ENCODE results near the gene CPTP. TPM values are rescaled to one million over a fixed set of nuclear protein-coding genes. Genes with fewer than 3 reads are reported as not detected.

Gene CPTP
- total and polyA plus RNA-seq, 2 of the 13 experiments (the other 11 are each of a cell fraction or from before 2014, with no cell fraction given): 5.5 to 9.3 TPM

DNA sequence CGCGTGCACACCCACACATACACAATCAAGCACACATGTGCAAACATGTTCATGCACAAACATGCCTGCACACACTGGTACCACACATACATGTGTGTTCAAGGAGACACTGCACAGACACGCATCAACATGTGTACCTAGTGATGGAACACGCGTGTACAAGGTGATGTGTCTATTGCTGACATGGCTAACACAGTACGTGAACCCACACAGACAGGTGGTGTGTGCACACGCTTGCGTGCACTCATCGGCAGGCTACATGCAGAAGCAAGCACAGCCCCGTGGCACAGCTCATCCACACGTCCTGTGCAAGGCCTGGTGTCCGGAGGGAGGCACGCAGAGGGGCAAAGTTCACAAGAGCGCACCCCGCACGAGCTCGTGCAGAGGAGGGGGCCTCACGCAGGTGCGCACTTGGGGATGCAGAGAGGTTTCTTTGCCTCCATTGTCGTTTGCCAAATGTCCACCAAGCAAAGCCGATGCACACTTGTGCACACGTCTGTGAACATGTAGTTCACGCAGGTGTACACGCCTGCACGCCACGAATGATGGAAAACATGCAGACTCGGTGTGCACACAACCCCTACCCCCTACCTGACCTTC, 17.8 kb upstream of the CPTP start (continued):
- TF ChIP-seq HDAC1 (CRISPR knock-in tag; IDR thresholded peaks at IDR 0.05): peak; percentile 92
- TF ChIP-seq BHLHE40 (IDR thresholded peaks at IDR 0.05; ENCODE audit: low read length): peak; percentile 57
- TF ChIP-seq, protein P1, sequence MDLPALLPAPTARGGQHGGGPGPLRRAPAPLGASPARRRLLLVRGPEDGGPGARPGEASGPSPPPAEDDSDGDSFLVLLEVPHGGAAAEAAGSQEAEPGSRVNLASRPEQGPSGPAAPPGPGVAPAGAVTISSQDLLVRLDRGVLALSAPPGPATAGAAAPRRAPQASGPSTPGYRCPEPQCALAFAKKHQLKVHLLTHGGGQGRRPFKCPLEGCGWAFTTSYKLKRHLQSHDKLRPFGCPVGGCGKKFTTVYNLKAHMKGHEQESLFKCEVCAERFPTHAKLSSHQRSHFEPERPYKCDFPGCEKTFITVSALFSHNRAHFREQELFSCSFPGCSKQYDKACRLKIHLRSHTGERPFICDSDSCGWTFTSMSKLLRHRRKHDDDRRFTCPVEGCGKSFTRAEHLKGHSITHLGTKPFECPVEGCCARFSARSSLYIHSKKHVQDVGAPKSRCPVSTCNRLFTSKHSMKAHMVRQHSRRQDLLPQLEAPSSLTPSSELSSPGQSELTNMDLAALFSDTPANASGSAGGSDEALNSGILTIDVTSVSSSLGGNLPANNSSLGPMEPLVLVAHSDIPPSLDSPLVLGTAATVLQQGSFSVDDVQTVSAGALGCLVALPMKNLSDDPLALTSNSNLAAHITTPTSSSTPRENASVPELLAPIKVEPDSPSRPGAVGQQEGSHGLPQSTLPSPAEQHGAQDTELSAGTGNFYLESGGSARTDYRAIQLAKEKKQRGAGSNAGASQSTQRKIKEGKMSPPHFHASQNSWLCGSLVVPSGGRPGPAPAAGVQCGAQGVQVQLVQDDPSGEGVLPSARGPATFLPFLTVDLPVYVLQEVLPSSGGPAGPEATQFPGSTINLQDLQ (CRISPR knock-in tag; IDR thresholded peaks at IDR 0.05): peak; percentile 80; the same call in 1 of the 2 replicates
- TF ChIP-seq, protein P2, sequence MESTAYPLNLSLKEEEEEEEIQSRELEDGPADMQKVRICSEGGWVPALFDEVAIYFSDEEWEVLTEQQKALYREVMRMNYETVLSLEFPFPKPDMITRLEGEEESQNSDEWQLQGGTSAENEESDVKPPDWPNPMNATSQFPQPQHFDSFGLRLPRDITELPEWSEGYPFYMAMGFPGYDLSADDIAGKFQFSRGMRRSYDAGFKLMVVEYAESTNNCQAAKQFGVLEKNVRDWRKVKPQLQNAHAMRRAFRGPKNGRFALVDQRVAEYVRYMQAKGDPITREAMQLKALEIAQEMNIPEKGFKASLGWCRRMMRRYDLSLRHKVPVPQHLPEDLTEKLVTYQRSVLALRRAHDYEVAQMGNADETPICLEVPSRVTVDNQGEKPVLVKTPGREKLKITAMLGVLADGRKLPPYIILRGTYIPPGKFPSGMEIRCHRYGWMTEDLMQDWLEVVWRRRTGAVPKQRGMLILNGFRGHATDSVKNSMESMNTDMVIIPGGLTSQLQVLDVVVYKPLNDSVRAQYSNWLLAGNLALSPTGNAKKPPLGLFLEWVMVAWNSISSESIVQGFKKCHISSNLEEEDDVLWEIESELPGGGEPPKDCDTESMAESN (CRISPR knock-in tag; conservative IDR thresholded peaks at IDR 0.05): 0 out of 2 replicates have a peak, but pooled peaks have one; percentile 50
- TF ChIP-seq ZBTB8A (CRISPR knock-in tag; IDR thresholded peaks at IDR 0.05; ENCODE audit: borderline replicate concordance, low read depth): no peak
- 0 out of 2 replicates have a peak, but pooled peaks have one; percentile 14 for TF ChIP-seq ZNF543 (CRISPR knock-in tag; IDR thresholded peaks at IDR 0.05)
- TF ChIP-seq, protein P3, sequence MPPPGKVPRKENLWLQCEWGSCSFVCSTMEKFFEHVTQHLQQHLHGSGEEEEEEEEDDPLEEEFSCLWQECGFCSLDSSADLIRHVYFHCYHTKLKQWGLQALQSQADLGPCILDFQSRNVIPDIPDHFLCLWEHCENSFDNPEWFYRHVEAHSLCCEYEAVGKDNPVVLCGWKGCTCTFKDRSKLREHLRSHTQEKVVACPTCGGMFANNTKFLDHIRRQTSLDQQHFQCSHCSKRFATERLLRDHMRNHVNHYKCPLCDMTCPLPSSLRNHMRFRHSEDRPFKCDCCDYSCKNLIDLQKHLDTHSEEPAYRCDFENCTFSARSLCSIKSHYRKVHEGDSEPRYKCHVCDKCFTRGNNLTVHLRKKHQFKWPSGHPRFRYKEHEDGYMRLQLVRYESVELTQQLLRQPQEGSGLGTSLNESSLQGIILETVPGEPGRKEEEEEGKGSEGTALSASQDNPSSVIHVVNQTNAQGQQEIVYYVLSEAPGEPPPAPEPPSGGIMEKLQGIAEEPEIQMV (CRISPR knock-in tag; IDR thresholded peaks at IDR 0.05; ENCODE audit: low read depth): 0 out of 2 replicates have a peak, but pooled peaks have one; percentile 21
- TF ChIP-seq ZBTB38 (CRISPR knock-in tag; IDR thresholded peaks at IDR 0.05): 0 out of 2 replicates have a peak, but pooled peaks have one; percentile 70
- TF ChIP-seq, protein P4, sequence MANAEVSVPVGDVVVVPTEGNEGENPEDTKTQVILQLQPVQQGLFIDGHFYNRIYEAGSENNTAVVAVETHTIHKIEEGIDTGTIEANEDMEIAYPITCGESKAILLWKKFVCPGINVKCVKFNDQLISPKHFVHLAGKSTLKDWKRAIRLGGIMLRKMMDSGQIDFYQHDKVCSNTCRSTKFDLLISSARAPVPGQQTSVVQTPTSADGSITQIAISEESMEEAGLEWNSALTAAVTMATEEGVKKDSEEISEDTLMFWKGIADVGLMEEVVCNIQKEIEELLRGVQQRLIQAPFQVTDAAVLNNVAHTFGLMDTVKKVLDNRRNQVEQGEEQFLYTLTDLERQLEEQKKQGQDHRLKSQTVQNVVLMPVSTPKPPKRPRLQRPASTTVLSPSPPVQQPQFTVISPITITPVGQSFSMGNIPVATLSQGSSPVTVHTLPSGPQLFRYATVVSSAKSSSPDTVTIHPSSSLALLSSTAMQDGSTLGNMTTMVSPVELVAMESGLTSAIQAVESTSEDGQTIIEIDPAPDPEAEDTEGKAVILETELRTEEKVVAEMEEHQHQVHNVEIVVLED (CRISPR knock-in tag; IDR thresholded peaks at IDR 0.05; ENCODE audit: borderline replicate concordance): peak; percentile 73; the same call in 1 of the 2 replicates
- TF ChIP-seq ZNF30 (CRISPR knock-in tag; IDR thresholded peaks at IDR 0.05): 0 out of 2 replicates have a peak, but pooled peaks have one; percentile 30
- no peak for TF ChIP-seq NR2F6 (IDR thresholded peaks at IDR 0.05)
- TF ChIP-seq NR2F6 (CRISPR knock-in tag; IDR thresholded peaks at IDR 0.05): 0 out of 2 replicates have a peak, but pooled peaks have one; percentile 45
- TF ChIP-seq, protein P5, sequence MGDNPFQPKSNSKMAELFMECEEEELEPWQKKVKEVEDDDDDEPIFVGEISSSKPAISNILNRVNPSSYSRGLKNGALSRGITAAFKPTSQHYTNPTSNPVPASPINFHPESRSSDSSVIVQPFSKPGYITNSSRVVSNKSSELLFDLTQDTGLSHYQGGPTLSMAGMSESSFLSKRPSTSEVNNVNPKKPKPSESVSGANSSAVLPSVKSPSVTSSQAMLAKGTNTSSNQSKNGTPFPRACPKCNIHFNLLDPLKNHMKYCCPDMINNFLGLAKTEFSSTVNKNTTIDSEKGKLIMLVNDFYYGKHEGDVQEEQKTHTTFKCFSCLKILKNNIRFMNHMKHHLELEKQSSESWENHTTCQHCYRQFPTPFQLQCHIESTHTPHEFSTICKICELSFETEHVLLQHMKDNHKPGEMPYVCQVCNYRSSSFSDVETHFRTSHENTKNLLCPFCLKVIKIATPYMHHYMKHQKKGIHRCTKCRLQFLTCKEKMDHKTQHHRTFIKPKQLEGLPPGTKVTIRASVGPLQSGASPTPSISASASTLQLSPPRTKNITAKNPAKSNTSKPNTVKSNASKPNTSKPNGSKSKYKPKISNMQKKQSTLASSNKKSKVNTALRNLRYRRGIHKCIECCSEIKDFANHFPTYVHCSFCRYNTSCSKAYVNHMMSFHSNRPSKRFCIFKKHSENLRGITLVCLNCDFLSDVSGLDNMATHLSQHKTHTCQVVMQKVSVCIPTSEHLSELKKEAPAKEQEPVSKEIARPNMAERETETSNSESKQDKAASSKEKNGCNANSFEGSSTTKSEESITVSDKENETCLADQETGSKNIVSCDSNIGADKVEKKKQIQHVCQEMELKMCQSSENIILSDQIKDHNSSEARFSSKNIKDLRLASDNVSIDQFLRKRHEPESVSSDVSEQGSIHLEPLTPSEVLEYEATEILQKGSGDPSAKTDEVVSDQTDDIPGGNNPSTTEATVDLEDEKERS (CRISPR knock-in tag; IDR thresholded peaks at IDR 0.05): no peak
- peak; percentile 66 for TF ChIP-seq ARNTL (CRISPR knock-in tag; IDR thresholded peaks at IDR 0.05)
- TF ChIP-seq ZNF136 (CRISPR knock-in tag; IDR thresholded peaks at IDR 0.05; ENCODE audit: low read depth): no peak; the same call in 1 of the 2 replicates
- TF ChIP-seq POLR2G (IDR thresholded peaks at IDR 0.05; ENCODE audit: low read depth, low read length): 0 out of 2 replicates have a peak, but pooled peaks have one; percentile 27
- TF ChIP-seq POLR2AphosphoS5 (IDR thresholded peaks at IDR 0.05; ENCODE audit: low read depth, low read length): peak; percentile 39; the same call in 1 of the 2 replicates
